Left cardiac atrium (tissue), 4 donors: ENCODE results near the gene ERBB4. TPM values are rescaled to one million over a fixed set of nuclear protein-coding genes. Genes with fewer than 3 reads are reported as not detected.
A peak's percentile ranks its signal among the peaks of the same experiment; 100 is the strongest.

Experiments
- ATAC-seq, 2 donors: fragments of 200-7000 bp; cut with Tn5 transposase; one replicate each; pipeline ENCODE4 v1.9.1; 2020; ENCODE audit warnings: mild to moderate bottlenecking in 2 of 2, moderate library complexity in 2 of 2
- DNase-seq: peaks from one replicate; pipeline ENCODE4 v3.0.0-alpha.2; 2020
- intact Hi-C, 2 donors: fragments of 100-400 bp; cut with DNase I; formaldehyde crosslinking; loops; one replicate each; pipeline versions ENCODE4 v1.14.1 to v1.15.1; 2022 to 2023
- total RNA-seq, 2 donors: library from RNA; stranded (reverse); fragmentation: NEBNext Ultra II Directional; extraction: Animal tissue kit (Norgen Biotek cat#: 25700); gene quantifications; one replicate each; pipeline ENCODE4 v1.2.1, GENCODE V29; 2021
- donor health status: DM: no; HTN: yes; CAD: no.
- donor health status: DM: no; HTN: yes; CAD: no; lungs with severe emphysema.
- donor health status: DM: yes; HTN: yes; CAD: no.
- donor health status: Dilated cardiomyopathy.

The ERBB4 gene
- total RNA-seq, 2 donors from 2014 or later = 17.9 to 20.6 TPM

DNA sequence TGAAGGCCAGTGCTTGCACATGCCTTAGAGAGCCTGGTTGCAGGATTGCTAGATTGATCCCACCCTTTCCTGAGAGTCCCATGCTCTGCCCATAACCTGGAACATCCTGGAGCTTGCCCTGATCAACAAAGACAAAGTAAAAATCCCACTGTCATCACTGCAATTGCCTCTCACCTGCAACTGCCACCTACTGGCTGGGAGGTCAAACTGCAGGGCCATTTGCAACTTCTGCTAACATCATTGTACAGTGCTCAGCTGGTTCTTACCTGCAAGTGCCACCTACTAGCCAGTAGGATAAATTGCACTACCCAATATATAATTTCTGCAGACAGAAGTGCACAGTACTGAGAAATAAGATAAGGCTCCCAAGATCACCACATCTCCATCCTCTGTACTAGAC, 1034.7 kb downstream of the ERBB4 start:
- ATAC-seq = no peak
- no peak for DNase-seq
- intact Hi-C loops = no loop called here

DNA sequence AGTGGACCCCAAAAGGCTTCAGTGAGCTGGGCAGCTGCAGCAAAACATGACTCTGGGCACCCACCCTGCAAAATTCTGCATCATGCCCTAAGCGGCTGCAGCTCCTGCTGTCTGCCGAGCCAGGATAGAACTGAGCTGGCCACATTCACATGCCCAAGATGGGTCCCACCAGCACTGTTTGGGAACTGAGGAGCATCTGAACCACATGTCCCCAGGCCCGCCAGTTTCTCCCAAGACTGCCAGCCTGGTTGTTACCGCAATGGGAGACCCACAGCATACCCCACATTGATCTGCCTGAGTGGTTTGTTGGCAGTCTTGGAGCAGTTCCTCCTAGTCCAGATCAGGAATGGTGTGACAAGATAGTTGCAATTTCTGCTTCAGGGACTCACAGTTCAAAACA, 1035.4 kb downstream of the ERBB4 start:
- intact Hi-C loops = no loop called here
- ATAC-seq = no peak
- DNase-seq = no peak

DNA sequence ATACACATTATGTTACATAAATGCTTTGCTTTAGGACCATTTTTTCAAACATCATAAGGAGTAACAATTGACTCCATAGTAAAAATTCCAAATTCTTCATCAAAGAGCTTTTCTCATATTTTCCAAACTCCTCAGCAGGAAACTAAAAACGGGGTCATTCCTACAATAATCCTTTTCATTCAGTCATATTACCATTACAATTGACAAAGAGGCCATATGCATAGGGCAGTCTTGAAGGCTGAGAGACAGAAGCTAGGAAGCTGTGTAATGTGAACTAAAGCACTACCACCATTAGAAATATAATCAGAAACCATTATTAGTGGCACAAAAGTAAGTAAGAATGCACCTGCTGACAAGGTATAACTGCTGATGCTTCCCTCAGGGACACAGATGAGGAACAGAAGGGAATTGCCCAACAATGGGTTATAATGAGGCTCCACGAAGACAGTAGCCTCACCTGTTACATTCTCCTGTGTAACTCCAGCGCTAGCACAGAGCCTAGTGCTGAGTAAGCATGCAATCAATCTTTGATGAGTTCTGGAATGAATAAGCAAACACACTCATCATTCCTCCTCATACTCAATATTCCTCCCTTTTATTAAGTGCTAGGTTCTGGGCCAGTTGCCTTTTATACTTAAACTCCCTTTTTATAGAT, 1039.9 kb downstream of the ERBB4 start:
- ATAC-seq = no peak
- DNase-seq = no peak

DNA sequence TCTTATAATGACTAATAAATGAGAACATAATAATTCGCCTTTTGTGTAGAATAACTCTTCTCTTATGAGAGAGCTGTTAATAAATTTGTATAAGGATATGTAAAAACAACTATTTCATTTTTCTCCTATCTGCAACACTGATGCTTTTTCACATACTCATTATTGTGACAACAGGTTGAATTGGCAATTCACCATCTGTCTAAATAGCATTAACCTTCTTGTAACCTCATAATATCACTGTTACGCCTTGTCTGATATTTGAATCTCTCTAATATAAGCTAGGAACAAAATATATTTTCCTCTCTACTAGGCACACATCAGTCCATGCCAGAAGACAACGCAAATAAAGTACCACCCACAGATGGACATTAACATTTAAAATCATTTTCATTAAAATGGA, 1043.3 kb downstream of the ERBB4 start:
- DNase-seq (no peak), ATAC-seq (no peak)
- intact Hi-C loops = no loop called here

More for the DNA sequence above, 1039.9 kb downstream of the ERBB4 start:
- intact Hi-C loops = no loop called here

DNA sequence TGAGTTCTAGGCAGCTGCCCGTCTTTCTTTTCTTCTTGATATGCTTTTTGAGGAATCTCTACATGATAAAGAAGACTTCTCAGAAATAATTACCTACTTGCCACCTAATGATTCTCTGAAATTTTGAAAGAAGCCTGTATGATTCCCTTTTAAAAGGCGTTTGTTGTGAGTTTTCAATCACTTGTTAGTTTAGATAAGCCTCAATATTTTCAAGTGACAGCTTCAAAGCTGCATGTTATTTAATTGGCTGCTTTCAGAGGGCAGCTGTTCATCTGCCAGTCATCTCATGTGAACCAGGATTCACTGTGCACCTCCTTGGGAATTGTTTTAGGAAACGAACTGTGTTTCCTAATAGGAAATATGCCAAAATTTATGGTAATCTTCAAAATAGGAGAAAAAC, 1044.1 kb downstream of the ERBB4 start:
- ATAC-seq (no peak), DNase-seq (no peak)
- intact Hi-C loops = no loop called here

DNA sequence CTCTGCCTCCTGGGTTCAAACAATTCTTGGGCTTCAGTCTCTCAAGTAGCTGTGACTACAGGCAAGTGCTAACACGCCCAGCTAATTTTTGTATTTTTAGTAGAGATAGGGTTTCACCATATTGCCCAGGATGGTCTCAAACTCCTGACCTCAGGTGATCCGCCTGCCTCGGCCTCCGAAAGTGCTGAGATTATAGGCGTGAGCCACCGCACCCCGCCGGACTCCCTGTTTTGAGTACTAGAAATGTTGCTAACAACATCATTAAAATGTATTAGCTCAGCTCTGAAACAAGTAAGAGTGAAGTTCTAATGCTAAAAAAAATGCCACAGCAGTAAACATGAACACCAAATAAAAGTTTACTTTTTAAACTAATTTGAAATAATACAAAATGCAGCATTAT, 1044.5 kb downstream of the ERBB4 start:
- ATAC-seq (no peak), DNase-seq (no peak)
- intact Hi-C loops = no loop called here

DNA sequence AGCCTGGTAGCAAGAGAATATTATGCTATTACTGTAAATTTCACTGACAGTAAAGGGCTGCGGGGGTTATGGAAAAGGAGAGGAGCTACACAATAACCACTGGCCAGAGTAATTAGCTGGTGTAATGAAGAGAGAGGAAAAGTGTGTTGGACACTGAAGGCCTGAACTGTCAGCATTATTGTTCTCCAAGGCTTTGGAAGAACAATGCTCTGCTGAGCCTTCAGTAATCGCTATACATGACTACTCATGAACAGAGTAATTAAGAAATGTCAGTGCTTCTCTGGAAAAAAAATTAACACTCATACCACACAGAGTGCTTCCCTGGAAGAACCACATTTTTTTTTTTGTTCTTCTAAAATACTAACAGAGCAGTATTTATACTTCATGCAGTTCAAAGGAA, 1050.9 kb downstream of the ERBB4 start:
- ATAC-seq (no peak), DNase-seq (no peak)
- intact Hi-C loops = no loop called here

DNA sequence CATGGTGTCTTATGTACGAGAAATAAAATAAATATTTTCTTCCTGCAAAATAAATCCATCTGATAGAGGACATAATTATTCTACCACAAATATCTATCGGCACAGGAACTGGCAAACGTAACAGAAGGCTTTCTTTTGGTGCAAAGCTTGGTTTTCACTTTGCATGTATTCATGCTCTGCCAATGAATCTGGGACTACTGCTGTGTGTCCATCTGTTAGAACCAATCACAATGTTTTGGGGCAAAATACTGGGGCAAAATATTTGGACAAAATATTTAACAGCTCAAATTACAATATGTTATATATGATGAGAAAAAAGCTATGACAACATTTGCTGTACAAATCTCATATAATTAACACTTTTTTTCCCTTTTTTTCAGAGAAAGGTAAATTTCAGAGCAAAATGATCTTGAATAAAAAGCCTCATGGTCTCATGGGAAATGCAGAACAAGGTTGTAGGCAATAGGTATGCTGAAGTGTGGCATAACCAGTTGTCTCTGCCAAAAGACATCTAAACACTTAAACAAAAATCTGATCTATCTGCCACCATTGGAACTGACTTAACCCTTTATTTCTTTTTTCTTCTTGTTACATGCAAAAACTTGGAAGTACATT, 1059.0 kb downstream of the ERBB4 start:
- DNase-seq = no peak
- intact Hi-C loops = no loop called here
- ATAC-seq = no peak

DNA sequence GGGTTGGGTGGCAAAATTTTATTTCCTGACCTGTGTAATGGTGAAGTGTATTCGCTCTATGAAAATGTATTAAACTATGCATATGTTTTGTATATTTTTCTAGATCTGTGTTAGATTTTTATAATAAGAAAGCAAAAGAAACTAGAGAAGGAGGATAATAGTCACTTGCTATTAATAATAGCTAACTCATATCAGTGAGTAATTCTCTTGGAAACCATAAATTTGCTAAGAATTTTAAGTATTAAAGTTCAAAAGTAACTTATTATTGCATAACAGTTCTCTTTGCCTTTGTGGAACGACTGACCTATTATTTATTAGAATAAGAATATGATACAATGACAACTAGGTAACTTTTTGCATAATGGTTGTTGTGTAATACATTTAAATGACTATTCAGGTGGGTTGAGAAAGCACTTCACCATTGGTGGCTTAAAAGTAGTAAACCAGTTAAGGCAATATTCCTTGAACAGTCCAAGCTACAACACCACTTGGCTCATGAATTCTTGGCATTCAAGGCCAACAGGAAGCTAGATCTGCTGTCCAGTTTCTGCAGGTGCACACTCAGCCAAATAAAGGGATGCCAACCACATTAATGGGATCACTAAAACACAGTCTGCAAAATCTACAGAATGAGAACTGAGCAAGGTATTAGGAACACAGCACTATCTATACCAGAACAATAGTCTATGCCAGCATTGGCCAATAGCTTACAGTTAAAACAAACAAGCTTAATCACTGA, 1060.9 kb downstream of the ERBB4 start:
- ATAC-seq (peak in 1 of 2 donors; percentile 36), DNase-seq (no peak)
- intact Hi-C loops = no loop called here

DNA sequence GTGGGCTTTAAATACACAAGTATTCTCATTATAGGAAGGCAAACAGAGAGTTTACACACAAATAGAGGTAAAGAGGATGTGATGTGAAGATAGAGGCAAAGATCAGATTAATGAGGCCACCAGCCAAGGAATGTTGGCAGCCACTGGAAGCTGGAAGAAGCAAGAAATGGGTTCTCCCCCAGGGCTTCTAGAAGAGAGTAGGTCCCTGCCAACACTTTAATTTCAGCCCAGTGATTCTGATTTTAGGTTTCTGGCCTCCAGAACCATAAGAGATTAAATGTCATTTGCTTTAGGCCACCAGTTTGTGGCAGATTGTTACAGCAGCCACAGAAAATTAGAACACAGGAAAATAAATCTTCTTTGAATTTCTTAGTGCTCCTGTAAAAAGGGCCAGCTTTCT, 1065.5 kb downstream of the ERBB4 start:
- intact Hi-C loops = no loop called here
- no peak for ATAC-seq
- DNase-seq = no peak

DNA sequence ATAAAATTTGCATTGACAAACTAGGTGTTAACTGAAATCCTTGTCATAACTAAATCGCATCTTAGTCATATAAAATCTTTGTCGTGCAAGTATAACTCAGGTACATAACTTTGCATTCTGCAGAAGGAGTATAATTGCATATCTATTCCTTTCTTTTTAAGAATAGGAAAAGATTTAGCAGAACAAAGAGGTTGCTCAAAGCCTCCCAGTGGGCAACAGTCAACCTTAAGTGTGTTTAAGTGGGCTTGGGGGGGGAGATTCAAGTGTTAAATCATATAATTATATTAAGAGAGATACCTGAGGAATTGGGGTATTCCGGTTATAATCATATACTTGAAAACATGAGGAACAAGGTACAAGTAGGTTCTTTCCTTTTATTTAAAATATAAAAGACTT, 1068.9 kb downstream of the ERBB4 start:
- ATAC-seq (no peak), DNase-seq (no peak)
- intact Hi-C loops = no loop called here

DNA sequence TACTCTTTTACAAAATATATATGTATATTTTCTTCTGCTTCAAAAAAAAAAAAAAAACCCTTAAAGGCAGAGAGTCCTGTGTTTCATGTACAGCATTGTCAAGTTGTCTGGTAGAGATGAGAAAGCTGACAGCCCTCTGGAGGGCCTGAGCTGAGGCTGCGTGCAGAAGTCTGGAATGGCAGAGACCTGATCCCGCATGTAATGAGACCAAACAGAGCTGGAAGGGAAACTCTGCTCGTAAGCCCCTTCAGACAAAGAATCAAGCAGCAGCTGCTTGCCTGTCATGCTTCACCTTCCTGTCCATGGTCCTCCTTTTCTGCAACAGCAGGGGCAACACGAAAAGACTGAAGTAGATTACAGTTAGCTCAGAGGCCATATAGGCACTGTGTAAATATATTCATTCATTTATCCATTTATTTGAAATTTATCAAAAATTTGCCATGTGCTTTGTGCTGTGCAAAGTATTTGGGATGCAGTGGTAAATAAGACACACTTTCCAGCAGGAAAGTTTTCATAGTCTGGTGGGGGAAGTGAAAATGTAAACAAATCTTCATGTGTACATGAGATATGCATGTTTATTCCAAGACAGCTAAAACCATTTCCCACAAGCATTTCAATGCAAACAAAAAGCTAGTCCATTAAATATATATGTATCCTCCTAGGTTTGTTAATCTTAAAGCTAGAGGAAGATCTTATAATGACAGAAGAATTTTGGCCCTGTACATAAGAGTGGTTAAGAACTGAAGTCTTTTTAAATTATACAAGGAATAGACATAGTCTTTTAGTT, 1069.5 kb downstream of the ERBB4 start:
- ATAC-seq (no peak), DNase-seq (no peak)
- intact Hi-C loops = no loop called here

DNA sequence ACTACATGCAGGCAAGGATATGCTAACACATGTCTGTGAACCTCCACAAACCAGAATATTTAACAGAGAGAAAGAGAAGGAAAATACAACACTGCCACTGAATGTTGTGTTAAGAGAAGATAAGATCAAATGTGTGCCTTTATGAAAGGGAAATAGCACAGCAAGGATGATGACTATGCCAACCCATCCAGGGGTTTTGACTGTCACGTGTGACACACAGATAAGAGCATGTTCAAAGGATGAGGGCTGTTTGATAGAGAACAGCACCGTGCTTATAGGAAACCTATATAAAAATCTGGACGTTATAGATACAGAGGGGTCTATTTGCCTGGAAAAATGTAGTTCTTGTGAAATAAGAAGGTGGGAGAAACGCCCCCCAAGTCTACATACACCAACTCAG, 1070.4 kb downstream of the ERBB4 start:
- DNase-seq (no peak), ATAC-seq (no peak)
- intact Hi-C loops = no loop called here

DNA sequence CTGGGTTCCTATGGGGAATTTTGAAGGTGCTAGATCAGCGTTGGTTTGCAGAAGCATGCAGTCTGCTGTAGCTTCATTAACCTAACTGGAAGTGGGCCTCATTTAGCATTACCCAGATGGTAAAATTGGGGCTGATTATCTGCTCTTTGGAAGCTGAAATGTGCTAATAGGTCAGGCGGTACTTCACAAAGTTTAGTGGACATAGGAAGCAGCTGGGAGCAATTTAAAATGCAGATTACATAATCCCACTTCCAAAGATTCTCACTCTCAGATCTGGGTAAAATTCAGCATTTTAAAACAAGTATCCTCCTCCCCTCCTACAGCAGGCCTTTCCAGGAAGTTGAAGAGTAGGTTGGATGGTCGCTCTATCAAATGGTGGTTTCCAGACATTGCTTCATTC, 1075.2 kb downstream of the ERBB4 start:
- intact Hi-C loops = no loop called here
- ATAC-seq (no peak), DNase-seq (no peak)

DNA sequence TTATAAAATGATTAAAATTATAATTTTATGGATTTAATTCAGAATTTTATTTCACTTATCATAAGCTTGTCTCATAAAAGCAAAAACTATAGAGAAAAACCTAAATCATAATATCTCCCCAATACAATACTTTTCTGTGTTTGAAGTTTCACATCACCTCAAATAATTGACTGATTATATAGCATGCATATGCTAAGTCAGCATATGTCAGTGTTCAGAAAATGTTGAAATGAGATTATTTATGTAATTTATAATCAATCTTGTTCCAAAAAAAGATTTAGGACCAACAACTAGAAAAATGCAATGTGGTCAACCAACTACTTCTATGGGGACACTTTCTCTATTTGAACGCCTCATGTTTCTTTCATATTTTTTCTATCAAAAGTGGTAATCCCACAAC, 1079.6 kb downstream of the ERBB4 start:
- intact Hi-C loops = no loop called here
- no peak for DNase-seq
- no peak for ATAC-seq

DNA sequence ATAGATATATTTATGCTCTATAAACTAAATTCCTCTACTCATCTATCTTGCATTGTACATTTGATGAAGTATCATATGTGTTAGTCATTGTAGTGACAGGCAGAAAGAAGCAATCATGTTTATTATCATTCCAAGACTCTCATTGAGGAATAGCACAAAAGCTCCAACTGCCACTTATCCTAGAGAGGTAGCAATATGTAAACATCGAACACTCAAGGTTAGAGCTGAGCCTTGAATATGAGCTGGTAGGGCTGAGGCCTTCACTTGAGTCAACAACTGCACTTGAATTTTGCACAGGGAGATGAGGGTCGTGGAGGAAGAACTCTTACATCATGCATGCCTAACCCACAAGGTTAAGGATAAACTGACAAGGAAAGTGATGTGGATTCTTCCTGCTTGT, 1081.3 kb downstream of the ERBB4 start:
- DNase-seq = no peak
- intact Hi-C loops = no loop called here

DNA sequence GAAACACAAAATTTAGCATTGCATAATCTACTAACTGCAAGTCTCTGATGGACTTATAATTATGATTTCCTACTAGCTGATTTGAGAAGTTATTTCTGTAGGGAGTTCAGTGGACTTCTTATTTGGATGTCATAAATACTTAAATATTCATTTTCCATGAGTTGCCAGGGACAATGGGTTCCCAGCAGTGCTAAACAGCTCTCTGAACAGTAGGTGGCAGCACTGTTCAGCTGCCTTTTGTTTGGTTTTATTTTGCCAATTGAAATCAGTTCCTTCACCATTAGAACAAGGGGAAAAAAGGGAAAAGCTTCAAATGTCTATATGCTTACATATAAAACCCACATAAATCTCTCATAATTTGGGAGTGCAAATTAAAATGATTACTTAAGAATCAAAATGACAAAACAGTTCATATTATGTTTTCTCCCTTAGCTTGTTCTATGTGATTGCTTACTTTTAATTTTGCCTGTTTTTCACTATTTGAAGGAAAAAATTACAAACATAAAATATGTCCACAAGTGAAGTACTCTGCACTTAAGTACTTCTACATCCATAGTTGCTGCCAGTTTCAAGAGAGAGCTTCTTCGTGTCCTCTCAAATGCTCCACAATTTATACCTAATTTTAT, 1083.3 kb downstream of the ERBB4 start:
- ATAC-seq (peak; percentile 52 to 57), DNase-seq (no peak)
- intact Hi-C loops = no loop called here

More for the DNA sequence above, 1081.3 kb downstream of the ERBB4 start:
- ATAC-seq = no peak

DNA sequence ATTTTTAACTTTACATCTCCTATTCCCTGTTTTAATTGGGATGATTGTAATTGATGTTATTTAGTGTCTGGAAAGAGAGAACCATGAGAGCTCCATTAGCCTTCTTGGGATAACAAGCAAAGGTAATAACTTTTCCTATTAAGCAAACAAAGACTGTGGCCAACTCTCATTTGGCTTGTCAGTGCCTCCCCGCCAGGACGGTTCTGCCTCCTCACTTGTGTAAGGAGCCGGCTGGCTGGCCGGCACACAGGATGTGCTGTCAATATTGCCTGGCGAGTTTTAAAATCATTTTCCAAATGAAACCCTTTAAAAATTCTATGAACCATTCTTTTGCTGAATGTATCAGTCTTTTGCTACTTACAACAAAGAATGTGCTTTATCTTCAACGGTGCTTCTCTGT, 1083.9 kb downstream of the ERBB4 start:
- intact Hi-C loops = no loop called here
- ATAC-seq = peak in 1 of 2 donors; percentile 38
- peak; percentile 17 for DNase-seq

DNA sequence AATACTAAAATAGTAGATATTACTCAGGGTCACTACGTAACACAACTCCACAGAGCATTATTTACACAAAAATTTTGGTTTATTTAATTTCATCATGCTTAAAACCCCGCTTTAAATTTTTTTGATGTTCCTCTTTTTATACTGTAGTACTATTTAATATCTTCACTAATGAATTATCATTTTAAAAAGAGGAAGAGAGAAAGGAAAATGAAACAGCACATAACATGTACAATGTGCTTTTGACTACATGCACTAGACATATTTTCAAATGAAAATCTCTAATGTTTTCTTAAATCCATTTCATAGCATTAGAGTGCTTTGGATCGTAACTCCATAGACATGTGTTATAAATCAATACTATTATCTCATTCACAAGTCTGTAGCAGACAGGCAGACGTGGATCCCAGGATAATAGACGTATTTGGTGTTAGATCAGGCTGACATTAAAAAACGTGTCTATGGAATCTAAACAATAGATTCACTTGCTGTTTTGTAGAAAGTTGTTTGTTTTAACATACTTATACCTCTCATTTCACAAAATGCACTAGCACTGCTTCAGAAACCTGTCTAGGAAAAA, 1085.2 kb downstream of the ERBB4 start:
- intact Hi-C loops = no loop called here
- no peak for ATAC-seq

More for the DNA sequence above, 1085.2 kb downstream of the ERBB4 start:
- no peak for DNase-seq
